Measurements from ENCODE around the gene CFAP410. TPM values are rescaled to one million over a fixed set of nuclear protein-coding genes. Genes with fewer than 3 reads are reported as not detected.

Gene CFAP410
- total and polyA plus RNA-seq, 2 of the 13 experiments (the other 11 are each of a cell fraction or from before 2014, with no cell fraction given) = 8.0 to 20.1 TPM

DNA sequence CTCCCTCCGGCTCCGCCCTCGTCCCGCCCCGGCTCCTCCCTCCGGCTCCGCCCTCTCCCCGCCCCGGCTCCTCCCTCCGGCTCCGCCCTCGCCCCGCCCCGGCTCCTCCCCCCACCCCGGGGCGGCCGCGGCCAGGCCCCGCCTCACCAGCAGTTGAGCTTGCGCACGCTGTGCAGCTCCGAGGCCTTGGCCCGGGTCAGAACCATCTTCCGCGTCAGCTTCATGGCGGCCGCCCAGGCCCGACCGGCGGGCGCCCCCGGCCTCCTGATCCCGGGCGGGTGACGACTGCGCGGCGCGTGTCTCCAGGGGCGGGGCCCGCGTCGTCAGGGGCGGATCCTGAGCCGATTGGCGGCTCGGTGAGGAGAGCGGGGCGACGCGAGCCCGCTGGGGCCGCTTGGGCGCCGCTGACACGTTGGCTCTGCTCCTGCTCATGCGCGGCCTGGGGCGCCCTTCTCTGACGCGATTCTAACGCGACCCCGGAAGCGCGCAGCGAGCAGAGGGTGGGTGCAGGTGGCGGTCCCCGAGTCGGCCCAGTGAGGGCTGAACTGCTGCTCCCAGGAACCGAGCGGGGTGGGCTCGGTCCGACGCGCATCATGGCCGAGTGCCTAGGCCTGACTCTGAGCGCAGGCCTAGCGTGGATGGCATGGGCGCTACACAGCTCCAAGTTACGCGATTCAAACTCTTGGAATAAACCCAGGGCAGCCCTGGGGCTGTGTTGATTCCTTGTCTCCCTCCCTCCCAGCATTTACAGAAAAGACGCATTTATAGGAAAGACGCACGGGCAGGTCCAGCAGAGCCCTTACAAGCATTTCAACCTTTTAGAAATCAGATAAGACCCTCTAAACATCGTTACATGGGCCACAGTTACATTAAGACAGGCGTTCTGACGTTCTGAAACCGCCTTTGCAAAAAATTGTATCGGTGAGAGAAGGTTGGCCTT lies at the start of gene CFAP410 (continued):
- peak; percentile 72; the same call in 1 of the 2 replicates for TF ChIP-seq IRF9 (CRISPR knock-in tag; IDR thresholded peaks at IDR 0.05; ENCODE audit: borderline replicate concordance)
- TF ChIP-seq ZNF605 (CRISPR knock-in tag; IDR thresholded peaks at IDR 0.05) = peak; percentile 67
- peak; percentile 90; the same call in 1 of the 2 replicates for TF ChIP-seq FOXK1 (CRISPR knock-in tag; IDR thresholded peaks at IDR 0.05; ENCODE audit: borderline replicate concordance, low read depth)
- no peak for TF ChIP-seq ZNF562 (CRISPR knock-in tag; IDR thresholded peaks at IDR 0.05; ENCODE audit: borderline replicate concordance)
- no peak for TF ChIP-seq SKI (IDR thresholded peaks at IDR 0.05; ENCODE audit: partially characterized antibody)
- TF ChIP-seq ZNF788 (CRISPR knock-in tag; IDR thresholded peaks at IDR 0.05; ENCODE audit: borderline replicate concordance) = peak; percentile 89
- no peak for TF ChIP-seq TRIM24 (CRISPR knock-in tag; IDR thresholded peaks at IDR 0.05)
- TF ChIP-seq, protein P1, sequence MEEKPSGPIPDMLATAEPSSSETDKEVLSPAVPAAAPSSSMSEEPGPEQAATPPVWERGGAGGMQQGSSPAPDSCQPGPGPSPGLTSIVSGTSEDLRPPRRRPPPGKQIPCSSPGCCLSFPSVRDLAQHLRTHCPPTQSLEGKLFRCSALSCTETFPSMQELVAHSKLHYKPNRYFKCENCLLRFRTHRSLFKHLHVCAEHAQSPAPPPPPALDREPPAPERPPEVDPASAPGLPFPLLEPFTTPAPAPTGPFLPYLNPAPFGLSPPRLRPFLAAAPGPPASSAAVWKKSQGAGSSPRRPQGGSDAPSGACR (CRISPR knock-in tag; IDR thresholded peaks at IDR 0.05) = peak; percentile 58
- no peak for TF ChIP-seq U2AF2 (IDR thresholded peaks at IDR 0.05; ENCODE audit: low read depth, low read length)
- TF ChIP-seq HNRNPLL (IDR thresholded peaks at IDR 0.05; ENCODE audit: low read depth, low read length, poor library complexity, severe bottlenecking) = peak; percentile 61
- TF ChIP-seq ZNF136 (CRISPR knock-in tag; IDR thresholded peaks at IDR 0.05; ENCODE audit: low read depth) = no peak
- TF ChIP-seq ZNF484 (CRISPR knock-in tag; IDR thresholded peaks at IDR 0.05; ENCODE audit: borderline replicate concordance, low read depth) = no peak
- no peak for TF ChIP-seq SATB2 (CRISPR knock-in tag; IDR thresholded peaks at IDR 0.05)
- no peak for TF ChIP-seq PPARG (CRISPR knock-in tag; conservative IDR thresholded peaks at IDR 0.05)
- peak; percentile 82; the same call in 1 of the 2 replicates for TF ChIP-seq REPIN1 (CRISPR knock-in tag; IDR thresholded peaks at IDR 0.05; ENCODE audit: borderline replicate concordance, low read depth)
- TF ChIP-seq JUNB (CRISPR knock-in tag; IDR thresholded peaks at IDR 0.05; ENCODE audit: borderline replicate concordance) = no peak
- no peak for TF ChIP-seq ONECUT2 (CRISPR knock-in tag; IDR thresholded peaks at IDR 0.05)
- TF ChIP-seq NCOA1 (CRISPR knock-in tag; IDR thresholded peaks at IDR 0.05) = no peak
- no peak for TF ChIP-seq FOXP1 (IDR thresholded peaks at IDR 0.05)
- no peak for TF ChIP-seq FOXP1 (CRISPR knock-in tag; IDR thresholded peaks at IDR 0.05)
- no peak; the same call in 1 of the 2 replicates for TF ChIP-seq RNF2 (conservative IDR thresholded peaks at IDR 0.05; ENCODE audit: low read depth)
- peak; percentile 50 for TF ChIP-seq PATZ1 (CRISPR knock-in tag; IDR thresholded peaks at IDR 0.05)
- no peak for TF ChIP-seq NBN (conservative IDR thresholded peaks at IDR 0.05)
- TF ChIP-seq ZIK1 (CRISPR knock-in tag; IDR thresholded peaks at IDR 0.05; ENCODE audit: borderline replicate concordance, low read depth) = no peak
- TF ChIP-seq RFXAP (CRISPR knock-in tag; IDR thresholded peaks at IDR 0.05; ENCODE audit: borderline replicate concordance) = peak; percentile 85
- no peak for TF ChIP-seq NR1H2 (CRISPR knock-in tag; IDR thresholded peaks at IDR 0.05; ENCODE audit: borderline replicate concordance, low read depth)
- no peak for TF ChIP-seq ZNF678 (CRISPR knock-in tag; IDR thresholded peaks at IDR 0.05)
